MM.1S (cell line): Measurements from ENCODE around the gene DTX3.

ENCODE experiments used
- EZH2 ChIP-seq: fragments of 300-600 bp; sonication (generic); optimal IDR thresholded peaks from 2 replicates; pipeline ENCODE3; 2017; ENCODE audit warnings: low read depth, mild to moderate bottlenecking, antibody characterized with exemption, low read length, mixed read lengths
- EZH2phosphoT487 ChIP-seq: fragments of 300-600 bp; sonication (generic); IDR thresholded peaks from 2 replicates; pipeline ENCODE4 v1.6.1; 2018; ENCODE audit warnings: antibody characterized with exemption, low read length
- TF ChIP-seq, protein P1 (sequence below): fragments of 300-600 bp; sonication (generic); IDR thresholded peaks from 2 replicates; pipeline ENCODE4 v1.5.1; 2016; ENCODE audit warnings: antibody characterized with exemption, low read length, mixed read lengths

DNA sequence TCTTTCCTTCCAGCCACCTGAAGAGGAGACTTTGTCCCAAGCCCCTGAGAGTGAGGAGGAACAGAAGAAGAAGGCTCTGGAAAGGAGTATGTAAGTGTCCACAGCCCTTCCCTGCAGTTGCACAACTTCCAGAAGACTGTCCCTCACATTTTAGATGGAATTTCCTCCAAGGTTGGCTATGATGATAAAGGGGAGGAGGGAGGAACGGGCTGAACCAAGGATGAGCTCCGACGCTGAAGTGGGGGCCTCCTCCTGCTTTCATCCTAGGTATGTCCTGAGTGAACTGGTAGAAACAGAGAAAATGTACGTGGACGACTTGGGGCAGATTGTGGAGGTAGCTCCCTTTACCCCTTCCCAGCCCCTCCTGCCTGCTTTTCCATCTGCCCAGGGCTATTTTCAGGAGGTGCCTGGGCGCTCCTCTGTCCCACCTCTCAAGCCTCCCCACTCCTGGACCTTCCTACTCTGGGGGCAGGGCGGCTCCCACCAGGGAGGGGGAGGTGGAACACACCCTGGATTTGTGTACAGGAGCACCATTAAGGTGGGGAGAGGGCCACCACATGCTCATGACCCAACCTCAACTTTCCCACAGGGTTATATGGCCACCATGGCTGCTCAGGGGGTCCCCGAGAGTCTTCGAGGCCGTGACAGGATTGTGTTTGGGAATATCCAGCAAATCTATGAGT lies 8.9 kb downstream of the DTX3 start:
- TF ChIP-seq, protein P1, sequence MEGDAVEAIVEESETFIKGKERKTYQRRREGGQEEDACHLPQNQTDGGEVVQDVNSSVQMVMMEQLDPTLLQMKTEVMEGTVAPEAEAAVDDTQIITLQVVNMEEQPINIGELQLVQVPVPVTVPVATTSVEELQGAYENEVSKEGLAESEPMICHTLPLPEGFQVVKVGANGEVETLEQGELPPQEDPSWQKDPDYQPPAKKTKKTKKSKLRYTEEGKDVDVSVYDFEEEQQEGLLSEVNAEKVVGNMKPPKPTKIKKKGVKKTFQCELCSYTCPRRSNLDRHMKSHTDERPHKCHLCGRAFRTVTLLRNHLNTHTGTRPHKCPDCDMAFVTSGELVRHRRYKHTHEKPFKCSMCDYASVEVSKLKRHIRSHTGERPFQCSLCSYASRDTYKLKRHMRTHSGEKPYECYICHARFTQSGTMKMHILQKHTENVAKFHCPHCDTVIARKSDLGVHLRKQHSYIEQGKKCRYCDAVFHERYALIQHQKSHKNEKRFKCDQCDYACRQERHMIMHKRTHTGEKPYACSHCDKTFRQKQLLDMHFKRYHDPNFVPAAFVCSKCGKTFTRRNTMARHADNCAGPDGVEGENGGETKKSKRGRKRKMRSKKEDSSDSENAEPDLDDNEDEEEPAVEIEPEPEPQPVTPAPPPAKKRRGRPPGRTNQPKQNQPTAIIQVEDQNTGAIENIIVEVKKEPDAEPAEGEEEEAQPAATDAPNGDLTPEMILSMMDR: no peak
- TF ChIP-seq EZH2: no peak
- no peak for TF ChIP-seq EZH2phosphoT487
